OCI-LY1 (cell line): Measurements from ENCODE around the gene STEAP2.

Experiments
- H2AFZ ChIP-seq: fragments of 200-600 bp; sonication (generic), shearing (Covaris generic); 2 replicates; pipeline ENCODE4 v1.6.0; 2014; ENCODE audit warnings: antibody characterized with exemption, mild to moderate bottlenecking, low read length
- H3F3A ChIP-seq: fragments of 200-600 bp; sonication (generic), shearing (Covaris generic); 2 replicates; pipeline ENCODE4 v1.6.0; 2014; ENCODE audit warnings: mild to moderate bottlenecking, antibody characterized with exemption, low read length, moderate library complexity; ENCODE audit not compliant: insufficient read depth
- H3K27ac ChIP-seq: fragments of 200-600 bp; sonication (generic); 2 replicates; pipeline ENCODE4 v1.5.1; 2014; ENCODE audit warnings: low read length, mixed run types, mild to moderate bottlenecking, low read depth; ENCODE audit not compliant: poor library complexity, severe bottlenecking
- H3K27me3 ChIP-seq: fragments of 200-600 bp; sonication (generic); 2 replicates; pipeline ENCODE4 v1.6.0; 2014; ENCODE audit warnings: antibody characterized with exemption, mild to moderate bottlenecking, low read length, moderate library complexity; ENCODE audit not compliant: insufficient read depth
- H3K36me3 ChIP-seq: fragments of 200-600 bp; sonication (generic); 2 replicates; pipeline ENCODE4 v1.6.1; 2014; ENCODE audit warnings: mild to moderate bottlenecking, antibody characterized with exemption, low read length, moderate library complexity, mixed read lengths; ENCODE audit not compliant: insufficient read depth
- H3K4me1 ChIP-seq: fragments of 200-600 bp; sonication (generic); 2 replicates; pipeline ENCODE4 v1.5.1; 2014; ENCODE audit warnings: mild to moderate bottlenecking, low read length, moderate library complexity; ENCODE audit not compliant: insufficient read depth, severe bottlenecking
- H3K4me2 ChIP-seq: fragments of 200-600 bp; sonication (generic), shearing (Covaris generic); 2 replicates; pipeline ENCODE4 v1.6.1; 2014; ENCODE audit warnings: low read length
- H3K4me3 ChIP-seq: fragments of 200-600 bp; sonication (generic); 2 replicates; pipeline ENCODE4 v1.5.1; 2014; ENCODE audit warnings: low read length, low read depth, mild to moderate bottlenecking, mixed read lengths; ENCODE audit not compliant: poor library complexity, severe bottlenecking
- H3K79me2 ChIP-seq: fragments of 200-600 bp; shearing (Covaris generic); 2 replicates; pipeline ENCODE4 v1.6.1; 2016; ENCODE audit warnings: mixed run types, low read length, mixed read lengths; ENCODE audit not compliant: insufficient read depth
- H3K9ac ChIP-seq: fragments of 200-600 bp; sonication (generic), shearing (Covaris generic); 2 replicates; pipeline ENCODE4 v1.6.1; 2014; ENCODE audit warnings: mild to moderate bottlenecking, low read length, mixed read lengths
- H3K9me2 ChIP-seq: fragments of 200-600 bp; sonication (generic), shearing (Covaris generic); 2 replicates; pipeline ENCODE4 v1.6.1; 2014; ENCODE audit warnings: low read depth, mild to moderate bottlenecking, low read length, mixed read lengths
- H3K9me3 ChIP-seq: fragments of 200-600 bp; shearing (Covaris generic); 2 replicates; pipeline ENCODE4 v1.6.1; 2014; ENCODE audit warnings: low read length, mixed read lengths
- H4K20me1 ChIP-seq: fragments of 200-600 bp; sonication (generic), shearing (Covaris generic); 2 replicates; pipeline ENCODE4 v1.6.0; 2016; ENCODE audit warnings: mild to moderate bottlenecking, low read length; ENCODE audit not compliant: insufficient read depth
- CTCF ChIP-seq: fragments of 200-600 bp; sonication (generic), shearing (Covaris generic); IDR thresholded peaks from 2 replicates; pipeline ENCODE4 v1.5.1; 2017; ENCODE audit warnings: mild to moderate bottlenecking, antibody characterized with exemption, low read length, moderate library complexity, mixed read lengths
- EZH2 ChIP-seq: fragments of 200-600 bp; sonication (generic), shearing (Covaris generic); IDR thresholded peaks from 2 replicates; pipeline ENCODE4 v1.8.0; 2017; ENCODE audit warnings: borderline replicate concordance, mixed run types, mild to moderate bottlenecking, antibody characterized with exemption, low read length, moderate library complexity, mixed read lengths

Gene STEAP2

DNA sequence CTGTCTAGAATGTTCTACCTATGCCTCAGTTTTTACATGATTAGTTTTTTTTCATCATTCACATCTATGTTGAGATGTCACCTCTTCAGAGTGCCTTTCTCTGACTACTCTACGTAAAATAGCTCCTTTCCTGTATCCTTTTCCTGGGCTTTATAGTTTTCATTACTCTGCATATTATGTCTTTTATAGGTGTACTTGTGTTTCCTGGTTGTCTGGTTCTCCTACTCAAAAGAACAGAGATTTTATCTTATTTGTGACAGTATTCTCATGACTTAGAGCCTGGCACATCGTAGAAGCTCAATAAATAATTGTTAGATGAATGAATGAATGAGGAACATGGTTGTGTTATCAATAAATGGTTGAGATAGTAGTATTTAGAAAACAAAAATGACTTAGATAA lies 39.4 kb upstream of the STEAP2 start:
- Histone ChIP-seq H3K4me3 (no peak overlapping the region), H3K9me2 (no peaks in the 10 kb centered on the region; the same call in 1 of the 2 replicates), H3F3A (no peaks in the 10 kb centered on the region), H3K36me3 (no peaks in the 10 kb centered on the region), H3K9me3 (0 out of 2 replicates have a peak, but pooled peaks cover 3% of the 10 kb centered on the region), H3K9ac (no peak overlapping the region), H2AFZ (no peak overlapping the region), H3K4me2 (no peak overlapping the region), H3K27me3 (no peaks in the 10 kb centered on the region), H3K4me1 (no peaks in the 10 kb centered on the region), H3K27ac (no peak overlapping the region), H4K20me1 (no peaks in the 10 kb centered on the region), H3K79me2 (no peaks in the 10 kb centered on the region)
- TF ChIP-seq CTCF (no peak), EZH2 (no peak)

DNA sequence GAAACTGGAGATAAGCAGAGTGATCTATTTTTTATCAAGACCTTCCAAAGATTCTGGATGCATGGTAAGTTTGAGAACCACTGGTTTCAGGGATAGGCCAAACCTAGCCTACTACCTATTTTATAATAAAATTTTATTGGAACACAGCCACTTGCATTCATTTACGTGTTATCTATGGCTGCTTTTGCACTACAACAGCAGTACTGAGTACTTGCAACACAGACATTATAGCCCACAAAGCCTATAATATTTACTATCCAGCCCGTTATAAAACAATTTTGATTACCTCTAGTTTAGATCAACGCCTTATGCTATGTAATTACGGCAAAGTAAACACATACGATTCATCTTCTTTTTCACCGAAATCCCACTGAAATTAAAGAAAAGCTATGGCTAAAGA lies 38.9 kb upstream of the STEAP2 start:
- no peaks in the 10 kb centered on the region for H3K27me3 ChIP-seq
- 0 out of 2 replicates have a peak, but pooled peaks cover 3% of the 10 kb centered on the region for H3K9me3 ChIP-seq
- no peaks in the 10 kb centered on the region for H3F3A ChIP-seq
- H3K9ac ChIP-seq = no peak overlapping the region
- no peaks in the 10 kb centered on the region for H4K20me1 ChIP-seq
- TF ChIP-seq CTCF = no peak
- no peak for TF ChIP-seq EZH2
- H3K4me1 ChIP-seq = no peaks in the 10 kb centered on the region
- H3K9me2 ChIP-seq = no peaks in the 10 kb centered on the region; the same call in 1 of the 2 replicates
- H3K79me2 ChIP-seq = no peaks in the 10 kb centered on the region
- H3K27ac ChIP-seq = no peak overlapping the region
- no peaks in the 10 kb centered on the region for H3K36me3 ChIP-seq
- H3K4me2 ChIP-seq = no peak overlapping the region
- H3K4me3 ChIP-seq = no peak overlapping the region
- no peak overlapping the region for H2AFZ ChIP-seq

DNA sequence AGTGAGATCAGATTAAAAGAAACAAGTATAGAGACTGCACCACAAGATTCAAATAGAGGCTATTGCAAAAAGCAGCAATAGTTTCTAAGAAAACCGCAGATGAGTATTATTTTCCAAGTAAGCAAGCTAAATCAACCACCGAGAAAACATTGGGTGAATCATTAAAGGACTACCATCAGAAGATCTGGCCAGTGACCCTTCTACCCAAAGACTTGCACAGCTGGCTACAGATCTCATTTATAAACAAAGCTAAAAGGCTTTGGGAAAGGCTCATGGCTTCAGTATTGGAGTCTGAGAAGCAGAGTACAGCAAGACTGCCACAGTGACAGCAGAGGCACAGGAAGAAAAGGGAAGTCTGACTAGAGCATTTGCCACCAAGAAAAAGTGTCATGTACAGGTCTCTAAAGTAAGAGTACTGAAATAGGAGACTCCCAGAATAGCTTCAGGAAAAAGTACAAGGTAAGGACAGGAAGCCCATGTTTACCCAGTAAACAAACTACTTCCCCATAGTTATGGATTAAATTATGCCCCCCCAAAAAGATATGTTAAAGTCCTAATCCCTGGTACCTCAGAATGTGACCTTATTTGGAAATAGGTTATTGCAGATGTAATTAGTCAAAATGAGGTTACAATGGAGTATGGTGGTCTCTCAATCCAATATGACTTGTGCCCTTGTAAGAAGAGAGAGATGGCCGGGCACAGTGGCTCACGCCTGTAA lies 38.3 kb upstream of the STEAP2 start:
- Histone ChIP-seq H3K4me1 (no peaks in the 10 kb centered on the region), H3K9me3 (0 out of 2 replicates have a peak, but pooled peaks cover 3% of the 10 kb centered on the region), H2AFZ (no peak overlapping the region; the same call in 1 of the 2 replicates), H3K79me2 (no peaks in the 10 kb centered on the region), H4K20me1 (no peaks in the 10 kb centered on the region), H3K27ac (no peak overlapping the region), H3K9ac (no peak overlapping the region), H3K27me3 (no peaks in the 10 kb centered on the region), H3K4me3 (no peak overlapping the region), H3K4me2 (no peak overlapping the region), H3K9me2 (no peaks in the 10 kb centered on the region; the same call in 1 of the 2 replicates), H3K36me3 (no peaks in the 10 kb centered on the region), H3F3A (no peaks in the 10 kb centered on the region)
- no peak for TF ChIP-seq EZH2
- TF ChIP-seq CTCF = no peak
